SH-SY5Y (cell line): ENCODE results near the gene EXOC1.
A peak's percentile ranks its signal among the peaks of the same experiment; 100 is the strongest.

ENCODE experiments used
- GATA2 ChIP-seq: IDR thresholded peaks from 2 replicates; pipeline ENCODE4 v1.6.1; 2011; ENCODE audit warnings: mild to moderate bottlenecking, low read depth, low read length
- GATA3 ChIP-seq: IDR thresholded peaks from 2 replicates; pipeline ENCODE4 v1.6.1; 2011; ENCODE audit warnings: low read depth, mild to moderate bottlenecking, low read length, moderate library complexity

DNA sequence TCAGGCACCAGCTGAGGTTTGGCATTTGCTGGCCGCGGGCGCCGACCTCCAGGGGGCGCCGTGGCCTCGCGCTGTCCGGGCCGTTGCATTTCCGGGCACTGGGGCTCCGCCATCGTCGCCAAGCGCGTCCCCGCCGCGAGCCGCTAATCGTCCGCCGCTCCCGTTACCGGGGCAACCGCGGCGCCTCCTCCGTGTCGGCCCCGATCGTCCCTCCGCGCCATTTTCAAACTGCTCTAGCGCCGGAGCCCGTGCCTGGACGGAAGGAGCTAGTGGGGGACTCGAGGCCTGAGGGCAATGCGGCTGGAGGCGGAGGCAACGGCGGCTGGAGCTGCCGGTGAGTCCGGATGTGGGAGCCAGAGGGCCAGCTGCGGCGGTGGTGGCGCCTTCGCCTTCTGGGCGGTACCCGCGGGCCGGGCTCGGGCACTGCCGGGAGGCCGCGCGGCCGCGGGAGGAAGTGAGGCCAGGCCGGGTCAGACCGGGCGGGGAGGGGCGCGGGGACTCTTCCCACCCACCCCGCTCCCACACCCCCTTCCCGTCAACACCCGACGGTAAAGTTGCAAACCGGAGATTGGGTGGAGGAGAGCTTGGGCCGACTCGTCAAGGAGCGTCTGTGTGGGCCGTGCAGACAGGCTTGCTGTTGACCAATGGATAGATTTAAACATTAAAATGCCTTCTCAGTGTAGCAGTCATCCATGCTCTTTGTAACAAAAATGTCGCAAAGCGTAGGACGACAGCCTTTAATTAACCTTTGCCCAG, 95.5 kb downstream of the EXOC1 start, which contains the start of gene CEP135:
- TF ChIP-seq GATA2 (peak; percentile 37; the same call in 1 of the 2 replicates), GATA3 (no peak)
